ENCODE data around the gene RAB11FIP2. TPM values are rescaled to one million over a fixed set of nuclear protein-coding genes. Genes with fewer than 3 reads are reported as not detected.

The RAB11FIP2 gene
- total RNA-seq, 1 donor from 2014 or later, result 17.4 TPM

GRCh38 chr10:117964536-117964935 lies 82.2 kb downstream of the RAB11FIP2 start:
- FAIRE-seq, result no peak
- H3K79me2 ChIP-seq (ENCODE audit: insufficient read depth, low read length), result no peaks in the 10 kb centered on the region
- peaks cover 9% of the 10 kb centered on the region for H3K4me1 Mint-ChIP-seq (ENCODE audit: low read depth, unreplicated experiment)

GRCh38 chr10:117960345-117960935 lies 86.3 kb downstream of the RAB11FIP2 start:
- no peak overlapping the region for H3K9ac ChIP-seq (ENCODE audit: low read length)
- H3K79me2 ChIP-seq (ENCODE audit: insufficient read depth, low read length), result no peaks in the 10 kb centered on the region
- no peak overlapping the region for H3K4me2 ChIP-seq (ENCODE audit: low read length)
- H3K36me3 ChIP-seq (ENCODE audit: insufficient read depth, low read length), result no peaks in the 10 kb centered on the region
- Mint-ChIP-seq H3K27me3 (ENCODE audit: low read depth, unreplicated experiment) (peaks cover 2% of the 10 kb centered on the region), H3K4me3 (ENCODE audit: unreplicated experiment) (no peak overlapping the region), H3K36me3 (ENCODE audit: low read depth, unreplicated experiment) (no peaks in the 10 kb centered on the region), H3K9me3 (ENCODE audit: unreplicated experiment) (no peaks in the 10 kb centered on the region), H3K4me1 (ENCODE audit: low read depth, unreplicated experiment) (peaks cover 6% of the 10 kb centered on the region), H3K27ac (ENCODE audit: unreplicated experiment) (no peak overlapping the region)
- DNase-seq (ENCODE audit: low read depth) (peak; percentile 47), FAIRE-seq (no peak)
- no peak overlapping the region for H3K27ac ChIP-seq (ENCODE audit: low read depth, low read length)
- H2AFZ ChIP-seq (ENCODE audit: low read depth, low read length), result no peak overlapping the region
- H3K4me1 ChIP-seq (ENCODE audit: insufficient read depth, low read length), result peaks cover 6% of the 10 kb centered on the region
- H3K4me3 ChIP-seq (ENCODE audit: insufficient read depth, low read depth, low read length), result no peak overlapping the region
- no peaks in the 10 kb centered on the region for H4K20me1 ChIP-seq (ENCODE audit: insufficient read depth, low read length)
- TF ChIP-seq EZH2 (IDR thresholded peaks at IDR 0.05; ENCODE audit: insufficient read depth, low read length) (no peak), CTCF (IDR thresholded peaks at IDR 0.05; ENCODE audit: insufficient read depth, low read depth, low read length) (no peak)
- H3K27me3 ChIP-seq (ENCODE audit: insufficient read depth, low read length), result no peaks in the 10 kb centered on the region
- H3K9me3 ChIP-seq (ENCODE audit: insufficient read depth, low read depth, low read length), result no peaks in the 10 kb centered on the region

More at GRCh38 chr10:117964536-117964935, 82.2 kb downstream of the RAB11FIP2 start:
- H3K36me3 Mint-ChIP-seq (ENCODE audit: low read depth, unreplicated experiment), result no peaks in the 10 kb centered on the region
- peak; percentile 11 for DNase-seq (ENCODE audit: low read depth)
- H4K20me1 ChIP-seq (ENCODE audit: insufficient read depth, low read length), result no peaks in the 10 kb centered on the region
- H3K9me3 ChIP-seq (ENCODE audit: insufficient read depth, low read depth, low read length), result no peaks in the 10 kb centered on the region
- no peak overlapping the region for H3K27ac ChIP-seq (ENCODE audit: low read depth, low read length)
- H2AFZ ChIP-seq (ENCODE audit: low read depth, low read length), result no peak overlapping the region
- H3K27me3 Mint-ChIP-seq (ENCODE audit: low read depth, unreplicated experiment), result peaks cover 2% of the 10 kb centered on the region
- no peak overlapping the region for H3K4me3 ChIP-seq (ENCODE audit: insufficient read depth, low read depth, low read length)
- no peaks in the 10 kb centered on the region for H3K9me3 Mint-ChIP-seq (ENCODE audit: unreplicated experiment)
- H3K9ac ChIP-seq (ENCODE audit: low read length), result no peak overlapping the region
- H3K27me3 ChIP-seq (ENCODE audit: insufficient read depth, low read length), result no peaks in the 10 kb centered on the region
- no peak overlapping the region for H3K4me2 ChIP-seq (ENCODE audit: low read length)
- TF ChIP-seq EZH2 (IDR thresholded peaks at IDR 0.05; ENCODE audit: insufficient read depth, low read length) (no peak), CTCF (IDR thresholded peaks at IDR 0.05; ENCODE audit: insufficient read depth, low read depth, low read length) (no peak)
- no peak overlapping the region for H3K27ac Mint-ChIP-seq (ENCODE audit: unreplicated experiment)
- H3K4me3 Mint-ChIP-seq (ENCODE audit: unreplicated experiment), result no peak overlapping the region
- H3K36me3 ChIP-seq (ENCODE audit: insufficient read depth, low read length), result no peaks in the 10 kb centered on the region
- peaks cover 6% of the 10 kb centered on the region for H3K4me1 ChIP-seq (ENCODE audit: insufficient read depth, low read length)

- no peak overlapping the region for H3K9ac ChIP-seq (ENCODE audit: low read length)
- TF ChIP-seq EZH2 (IDR thresholded peaks at IDR 0.05; ENCODE audit: insufficient read depth, low read length), result no peak
- DNase-seq (ENCODE audit: low read depth), result no peak
- no peak overlapping the region for H3K27ac Mint-ChIP-seq (ENCODE audit: unreplicated experiment)
- H4K20me1 ChIP-seq (ENCODE audit: insufficient read depth, low read length), result no peaks in the 10 kb centered on the region
- H3K4me3 ChIP-seq (ENCODE audit: insufficient read depth, low read depth, low read length), result no peak overlapping the region
- no peaks in the 10 kb centered on the region for H3K36me3 ChIP-seq (ENCODE audit: insufficient read depth, low read length)
- no peak overlapping the region for H2AFZ ChIP-seq (ENCODE audit: low read depth, low read length)
- H3K36me3 Mint-ChIP-seq (ENCODE audit: low read depth, unreplicated experiment), result no peaks in the 10 kb centered on the region
- H3K9me3 ChIP-seq (ENCODE audit: insufficient read depth, low read depth, low read length), result no peaks in the 10 kb centered on the region
- no peak overlapping the region for H3K27ac ChIP-seq (ENCODE audit: low read depth, low read length)
- H3K4me2 ChIP-seq (ENCODE audit: low read length), result no peak overlapping the region
- peaks cover 10% of the 10 kb centered on the region for H3K4me1 Mint-ChIP-seq (ENCODE audit: low read depth, unreplicated experiment)
- no peaks in the 10 kb centered on the region for H3K79me2 ChIP-seq (ENCODE audit: insufficient read depth, low read length)
- peaks cover 2% of the 10 kb centered on the region for H3K27me3 Mint-ChIP-seq (ENCODE audit: low read depth, unreplicated experiment)
- H3K9me3 Mint-ChIP-seq (ENCODE audit: unreplicated experiment), result no peaks in the 10 kb centered on the region
- H3K4me1 ChIP-seq (ENCODE audit: insufficient read depth, low read length), result peaks cover 6% of the 10 kb centered on the region
- no peak for FAIRE-seq
- no peak overlapping the region for H3K4me3 Mint-ChIP-seq (ENCODE audit: unreplicated experiment)
- H3K27me3 ChIP-seq (ENCODE audit: insufficient read depth, low read length), result no peaks in the 10 kb centered on the region
Observed at GRCh38 chr10:117956972-117957371, 89.8 kb downstream of the RAB11FIP2 start.

Data from astrocyte (in vitro differentiated cells and primary cell).